Esophagus muscularis mucosa (tissue), 4 donors: ENCODE measurements around the gene LAMA3. TPM values are rescaled to one million over a fixed set of nuclear protein-coding genes. Genes with fewer than 3 reads are reported as not detected.

Experiments used
- DNase-seq: peaks from one replicate; pipeline ENCODE4 v3.0.0-alpha.2; 2017; ENCODE audit errors: extremely low spot score
- H3K27ac ChIP-seq, 4 donors: fragments of 200-600 bp; sonication (generic); replicated peaks in 1 of 4; 1 replicate in 3 of 4; 2 replicates in 1 of 4; pipeline ENCODE4 v1.5.1; 2016 to 2019; ENCODE audit warnings: mild to moderate bottlenecking in 1 of 4
- H3K27me3 ChIP-seq, 4 donors: fragments of 200-600 bp; sonication (generic); one replicate each; pipeline versions ENCODE4 v1.5.1 to v1.6.0; 2016 to 2019
- H3K36me3 ChIP-seq, 4 donors: fragments of 200-600 bp; sonication (generic); one replicate each; pipeline ENCODE4 v1.5.1; 2016 to 2019
- H3K4me1 ChIP-seq, 4 donors: fragments of 200-600 bp; sonication (generic); one replicate each; pipeline ENCODE4 v1.5.1; 2016 to 2019
- H3K4me3 ChIP-seq, 4 donors: fragments of 200-600 bp; sonication (generic); 1 replicate in 2 of 4; 2 replicates in 2 of 4; pipeline ENCODE4 v1.5.1; 2016 to 2019; ENCODE audit warnings: mild to moderate bottlenecking in 4 of 4, moderate library complexity in 1 of 4
- H3K9me3 ChIP-seq, 4 donors: fragments of 200-600 bp; sonication (generic); 1 replicate in 3 of 4; 2 replicates in 1 of 4; pipeline ENCODE4 v1.5.1; 2016 to 2019
- EP300 ChIP-seq: sonication (generic); formaldehyde crosslinking; IDR thresholded peaks from one replicate; pipeline ENCODE4 v1.6.1; 2017; ENCODE audit warnings: antibody characterized with exemption
- POLR2A ChIP-seq: fragments of 450-650 bp; IDR thresholded peaks from one replicate; pipeline ENCODE4 v1.6.1; 2017; ENCODE audit warnings: antibody characterized with exemption, moderate library complexity, mild to moderate bottlenecking, low read depth
- POLR2AphosphoS5 ChIP-seq, 2 donors: sonication (generic); formaldehyde crosslinking; IDR thresholded peaks; one replicate each; pipeline ENCODE4 v1.6.1; 2017; ENCODE audit warnings: antibody characterized with exemption in 2 of 2
- WGBS: methylation state at CpG from one replicate; pipeline ENCODE4 v1.1.5; 2018; 5-methylcytosine and 5-hydroxymethylcytosine counted together
- intact Hi-C: fragments of 100-400 bp; cut with DNase I; formaldehyde crosslinking; loops from one replicate; pipeline ENCODE4 v1.15.1; 2023
- total RNA-seq, 4 donors: library from RNA; depleted of rRNA; stranded (reverse); fragments of >200 nt; gene quantifications; one replicate each; pipeline versions ENCODE4 v1.1.0 to v1.2.1, GENCODE V29; 2016
- TF ChIP-seq, protein P1 (sequence below), 3 experiments: fragments of 200-600 bp in 2 of 3; fragments of 450-650 bp in 1 of 3; sonication (generic) in 2 of 3; IDR thresholded peaks; one replicate each; pipeline ENCODE4 v1.5.1; 2017 to 2019; ENCODE audit warnings: antibody characterized with exemption in 3 of 3, mild to moderate bottlenecking in 2 of 3, moderate library complexity in 1 of 3

Gene LAMA3
- total RNA-seq, 4 donors from 2014 or later, result 7.5 to 12.9 (median 11.7) TPM

DNA sequence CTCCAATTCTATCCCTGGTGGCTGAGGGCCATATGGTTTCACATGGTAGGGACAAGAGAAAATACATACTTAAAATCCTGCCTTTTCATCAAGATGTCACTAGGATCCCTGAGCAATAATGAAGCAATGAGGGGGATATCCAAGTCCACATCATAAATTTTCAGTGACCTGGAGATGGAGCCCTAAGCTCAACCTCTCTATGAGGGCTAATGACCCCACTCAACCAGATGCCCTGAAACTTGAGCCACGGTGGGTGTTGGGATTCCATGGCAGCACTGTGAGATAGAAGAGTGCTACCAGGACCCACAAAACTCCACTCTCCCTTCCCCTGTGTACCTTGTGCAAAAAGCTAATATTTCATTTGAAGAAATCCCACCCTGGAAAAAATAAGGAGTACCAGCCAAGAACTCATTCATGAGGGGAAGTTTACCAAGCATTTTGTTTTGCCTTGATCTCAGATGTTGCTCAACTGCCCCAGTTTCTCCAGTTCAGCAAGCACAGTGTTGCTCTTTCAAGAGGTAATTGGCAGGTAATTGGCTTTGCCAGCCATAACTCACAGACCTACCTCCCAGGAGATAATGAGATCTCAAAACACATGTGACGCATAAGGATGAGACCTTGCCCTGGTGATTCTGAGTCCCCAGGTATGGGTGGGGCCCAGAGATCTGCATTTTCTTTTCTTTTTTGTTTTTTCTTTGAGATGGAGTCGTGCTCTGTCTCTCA lies 274.4 kb downstream of the LAMA3 start:
- no peak for DNase-seq
- Histone ChIP-seq H3K27ac (no peak overlapping the region), H3K9me3 (no peaks in the 10 kb centered on the region), H3K27me3 (no peaks in the 10 kb centered on the region), H3K36me3 (no peaks in the 10 kb centered on the region), H3K4me3 (no peak overlapping the region), H3K4me1 (peaks cover 3 to 50% (median 42%) of the 10 kb centered on the region in 4 donors)
- 83% methylated on average over 3 of the region's 3 CpGs for whole genome bisulfite sequencing
- intact Hi-C loops, result no loop called here
- TF ChIP-seq POLR2AphosphoS5 (IDR thresholded peaks at IDR 0.05) (no peak), POLR2A (no peak), EP300 (no peak)
- TF ChIP-seq, protein P1, sequence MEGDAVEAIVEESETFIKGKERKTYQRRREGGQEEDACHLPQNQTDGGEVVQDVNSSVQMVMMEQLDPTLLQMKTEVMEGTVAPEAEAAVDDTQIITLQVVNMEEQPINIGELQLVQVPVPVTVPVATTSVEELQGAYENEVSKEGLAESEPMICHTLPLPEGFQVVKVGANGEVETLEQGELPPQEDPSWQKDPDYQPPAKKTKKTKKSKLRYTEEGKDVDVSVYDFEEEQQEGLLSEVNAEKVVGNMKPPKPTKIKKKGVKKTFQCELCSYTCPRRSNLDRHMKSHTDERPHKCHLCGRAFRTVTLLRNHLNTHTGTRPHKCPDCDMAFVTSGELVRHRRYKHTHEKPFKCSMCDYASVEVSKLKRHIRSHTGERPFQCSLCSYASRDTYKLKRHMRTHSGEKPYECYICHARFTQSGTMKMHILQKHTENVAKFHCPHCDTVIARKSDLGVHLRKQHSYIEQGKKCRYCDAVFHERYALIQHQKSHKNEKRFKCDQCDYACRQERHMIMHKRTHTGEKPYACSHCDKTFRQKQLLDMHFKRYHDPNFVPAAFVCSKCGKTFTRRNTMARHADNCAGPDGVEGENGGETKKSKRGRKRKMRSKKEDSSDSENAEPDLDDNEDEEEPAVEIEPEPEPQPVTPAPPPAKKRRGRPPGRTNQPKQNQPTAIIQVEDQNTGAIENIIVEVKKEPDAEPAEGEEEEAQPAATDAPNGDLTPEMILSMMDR (IDR thresholded peaks at IDR 0.05), result no peak

DNA sequence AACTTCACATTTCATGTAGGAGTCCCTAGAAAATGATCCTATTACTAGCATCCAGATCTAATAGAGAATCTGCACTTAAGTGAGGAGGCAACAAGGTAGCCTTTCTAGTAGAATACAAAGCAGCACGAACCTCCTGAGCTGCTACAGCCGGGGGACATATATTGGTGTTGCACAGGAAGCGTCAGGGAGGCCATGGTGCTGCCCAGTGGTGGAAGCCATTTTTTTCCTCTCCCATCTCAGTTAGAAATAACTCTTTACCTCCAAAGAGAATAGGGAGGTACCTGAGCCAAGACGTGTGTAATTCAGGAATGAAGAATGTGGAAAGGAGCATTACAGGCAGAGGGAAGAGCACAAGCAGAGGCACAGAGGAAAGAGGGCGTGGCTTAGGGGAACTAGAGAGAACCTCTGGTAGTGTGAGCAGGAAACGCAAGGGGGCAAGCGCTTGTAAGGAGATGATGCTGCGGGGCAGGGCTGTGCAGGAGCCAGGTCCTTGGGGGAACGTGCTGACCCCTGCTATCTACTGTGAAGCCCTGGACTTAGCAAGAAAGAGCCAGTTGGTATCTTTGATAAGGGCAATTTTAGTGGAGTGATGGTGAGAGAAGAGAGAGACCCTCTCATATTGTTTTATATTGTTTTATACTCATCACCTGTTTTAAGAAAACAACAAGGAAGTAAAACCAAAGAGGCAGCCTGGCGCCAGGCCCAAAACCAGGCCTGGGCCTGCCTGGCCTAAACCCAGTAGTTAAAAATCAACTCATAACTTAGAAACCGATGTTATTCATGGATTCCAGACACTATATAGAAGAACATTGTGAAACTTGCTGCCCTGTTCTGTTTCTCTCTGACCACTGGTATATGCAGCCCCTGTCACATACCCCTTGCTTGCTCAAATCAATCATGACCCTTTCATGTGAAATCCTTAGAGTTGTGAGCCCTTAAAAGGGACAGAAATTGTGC lies 275.3 kb downstream of the LAMA3 start:
- Histone ChIP-seq H3K4me1 (peaks cover 0 to 40% (median 32%) of the 10 kb centered on the region in 4 donors), H3K36me3 (no peaks in the 10 kb centered on the region), H3K9me3 (no peaks in the 10 kb centered on the region), H3K27ac (peak overlapping the region; percentile 57 to 75 (median 66)), H3K4me3 (no peak overlapping the region), H3K27me3 (no peaks in the 10 kb centered on the region)
- intact Hi-C loops, result no loop called here
- TF ChIP-seq POLR2A, result no peak
- TF ChIP-seq POLR2AphosphoS5 (IDR thresholded peaks at IDR 0.05), result no peak
- no peak for TF ChIP-seq EP300
- TF ChIP-seq, protein P1 (IDR thresholded peaks at IDR 0.05), result no peak
- 81% methylated on average over 11 of the region's 11 CpGs for WGBS
- peak; percentile 50 for DNase-seq

DNA sequence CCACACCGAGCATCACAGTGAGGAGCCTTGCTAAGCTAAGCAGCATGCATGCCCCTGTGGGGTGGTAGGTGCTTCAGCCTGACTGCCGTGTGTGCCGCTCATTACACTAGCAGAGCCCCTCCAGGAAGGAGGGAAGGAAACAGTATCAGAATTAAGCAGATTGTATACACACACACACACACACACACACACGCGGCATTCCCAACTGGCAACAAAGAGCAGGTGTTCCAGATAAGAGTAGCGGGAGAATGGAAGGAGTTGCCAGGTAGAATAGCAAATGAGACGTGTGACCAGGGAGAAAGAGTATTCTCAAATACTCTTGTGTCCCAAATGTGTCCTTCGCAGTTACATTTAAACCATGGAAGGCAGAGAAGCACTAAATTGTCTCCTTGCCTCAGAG lies 277.7 kb downstream of the LAMA3 start:
- Histone ChIP-seq H3K36me3 (no peaks in the 10 kb centered on the region), H3K4me1 (peaks cover 0 to 27% (median 23%) of the 10 kb centered on the region in 4 donors), H3K9me3 (no peaks in the 10 kb centered on the region), H3K27ac (no peak overlapping the region), H3K4me3 (no peak overlapping the region), H3K27me3 (no peaks in the 10 kb centered on the region)
- DNase-seq, result no peak
- WGBS, result 93% methylated on average over 8 of the region's 8 CpGs
- TF ChIP-seq POLR2A, result no peak
- TF ChIP-seq POLR2AphosphoS5 (IDR thresholded peaks at IDR 0.05), result no peak
- TF ChIP-seq, protein P1 (IDR thresholded peaks at IDR 0.05), result no peak
- no peak for TF ChIP-seq EP300
- intact Hi-C loops, result no loop called here

DNA sequence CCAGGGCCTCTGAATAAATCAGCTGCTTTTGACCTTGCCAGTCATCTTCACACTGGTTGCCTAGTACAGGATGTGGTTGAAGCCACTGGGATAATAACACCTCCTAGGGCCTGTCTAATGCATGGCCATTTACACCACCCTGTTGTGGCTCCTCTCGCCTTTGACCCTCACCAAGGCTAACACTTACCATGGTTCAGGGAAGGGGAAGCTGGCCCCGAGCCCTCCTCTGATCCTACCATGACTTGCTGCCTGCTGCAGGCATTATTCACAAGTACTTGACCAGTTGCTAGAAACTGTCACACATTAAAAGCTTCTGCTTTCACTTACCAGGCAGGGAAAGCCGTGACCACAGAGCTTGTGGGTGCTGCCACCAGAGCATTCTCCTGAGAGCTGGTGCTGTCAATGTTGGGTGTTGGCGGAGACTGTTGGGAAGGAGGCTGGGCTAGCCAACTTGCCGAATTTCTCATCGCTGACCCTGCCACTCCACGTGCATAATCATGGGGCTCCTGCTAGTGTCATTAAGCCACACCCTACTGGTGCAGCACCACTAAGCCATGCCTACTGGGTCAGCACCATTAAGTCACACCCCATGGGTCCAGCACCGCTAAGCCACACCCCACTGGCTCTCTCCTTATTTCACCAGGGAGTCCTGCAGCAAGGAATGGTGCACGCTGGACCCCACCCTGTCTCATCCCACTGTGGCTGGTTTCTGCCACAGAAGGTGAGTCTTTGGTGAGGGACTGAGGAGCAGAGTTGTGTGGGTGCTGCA lies 278.3 kb downstream of the LAMA3 start:
- Histone ChIP-seq H3K36me3 (no peaks in the 10 kb centered on the region), H3K9me3 (no peaks in the 10 kb centered on the region), H3K4me3 (no peak overlapping the region), H3K27me3 (no peaks in the 10 kb centered on the region), H3K4me1 (peaks cover 0 to 27% (median 23%) of the 10 kb centered on the region in 4 donors), H3K27ac (no peak overlapping the region)
- peak; percentile 91 for DNase-seq
- intact Hi-C loops, result no loop called here
- WGBS, result 85% methylated on average over 7 of the region's 9 CpGs
- TF ChIP-seq POLR2AphosphoS5 (IDR thresholded peaks at IDR 0.05), result no peak
- no peak for TF ChIP-seq EP300
- TF ChIP-seq POLR2A, result no peak
- TF ChIP-seq, protein P1 (IDR thresholded peaks at IDR 0.05), result no peak
